Endothelial cell of umbilical vein (primary cell): ENCODE data around the gene ARL17A. TPM values are rescaled to one million over a fixed set of nuclear protein-coding genes. Genes with fewer than 3 reads are reported as not detected.
"Not testable (repeated sequence)": the region's sequence is repeated elsewhere in the genome, so short reads cannot be mapped to it uniquely, and the experiment has no call there.

Source experiments
- BruUV-seq: library from RNA; stranded (reverse); fragments of 400-500 nt; replicated peaks from 2 replicates; lab custom pipeline; 2021; lab: Mats Ljungman, UMichigan
- CTCF ChIA-PET: fragments of 300-600, 350-600 bp; sonication (Branson Sonifier 250); formaldehyde crosslinking; loops from one replicate; lab custom pipeline; 2021; ENCODE audit warnings: antibody characterized with exemption, inconsistent platforms; lab: Charles Lee
- POLR2A ChIA-PET: fragments of 300-600, 350-600 bp; sonication (Branson Sonifier 250); formaldehyde crosslinking; loops from one replicate; lab custom pipeline; 2021; ENCODE audit warnings: antibody characterized with exemption, inconsistent platforms; lab: Charles Lee
- DNase-seq: peaks from one replicate; pipeline ENCODE4 v3.0.0-alpha.2; 2011; ENCODE audit warnings: low read depth, low spot score
- FAIRE-seq: peaks from 2 replicates; lab custom pipeline; 2011; peaks lifted over from hg19 to GRCh38; lab: Jason Lieb, UNC
- H2AFZ ChIP-seq: 2 replicates; pipeline ENCODE4 v1.6.0; 2012; ENCODE audit warnings: low read depth, low read length, control low read depth, inconsistent platforms
- H3K27ac ChIP-seq: 2 replicates; pipeline ENCODE4 v1.5.1; 2011; ENCODE audit warnings: low read depth, mild to moderate bottlenecking, control low read depth, low read length, moderate library complexity; ENCODE audit not compliant: insufficient read depth
- H3K27me3 ChIP-seq, 2 experiments: 2 replicates each; pipeline versions ENCODE4 v1.6.0 to v1.6.1; 2011; ENCODE audit warnings: low read length in 2 of 2, mixed read lengths in 1 of 2; ENCODE audit not compliant: control insufficient read depth in 2 of 2, insufficient read depth in 2 of 2
- H3K36me3 ChIP-seq, 2 experiments: 2 replicates in 1 of 2; 3 replicates in 1 of 2; pipeline ENCODE4 v1.5.1; 2011; ENCODE audit warnings: low read length in 2 of 2, mild to moderate bottlenecking in 1 of 2, moderate library complexity in 1 of 2; ENCODE audit not compliant: control insufficient read depth in 2 of 2, insufficient read depth in 2 of 2; ENCODE audit errors: extremely low read depth in 1 of 2
- H3K4me1 ChIP-seq: 3 replicates; pipeline ENCODE4 v1.5.1; 2011; ENCODE audit warnings: mild to moderate bottlenecking, low read length; ENCODE audit not compliant: control insufficient read depth, insufficient read depth; ENCODE audit errors: extremely low read depth
- H3K4me2 ChIP-seq: 2 replicates; pipeline ENCODE4 v1.6.1; 2011; ENCODE audit warnings: low read length, control low read depth, mixed read lengths; ENCODE audit not compliant: insufficient read depth
- H3K4me3 ChIP-seq, 3 experiments: fragments of 200-600 bp in 1 of 3; sonication (generic), shearing (Covaris generic) in 1 of 3; replicated peaks in 1 of 3; 2 replicates each; pipeline ENCODE4 v1.5.1; 2011 to 2016; ENCODE audit warnings: control low read depth in 3 of 3, low read length in 3 of 3, mild to moderate bottlenecking in 2 of 3, inconsistent platforms in 1 of 3, low read depth in 1 of 3, moderate library complexity in 1 of 3; ENCODE audit not compliant: insufficient read depth in 1 of 3
- H3K79me2 ChIP-seq: 2 replicates; pipeline ENCODE4 v1.6.0; 2012; ENCODE audit warnings: low read length, inconsistent platforms; ENCODE audit not compliant: control insufficient read depth, insufficient read depth
- H3K9ac ChIP-seq: replicated peaks from 2 replicates; pipeline ENCODE3; 2011; ENCODE audit warnings: low read length, control low read depth; ENCODE audit not compliant: insufficient read depth; ENCODE audit errors: extremely low read depth
- H3K9me1 ChIP-seq: replicated peaks from 3 replicates; pipeline ENCODE4 v1.6.0; 2011; ENCODE audit warnings: mild to moderate bottlenecking, low read length; ENCODE audit not compliant: control insufficient read depth, insufficient read depth; ENCODE audit errors: extremely low read depth
- H3K9me3 ChIP-seq: replicated peaks from 2 replicates; pipeline ENCODE4 v1.5.1; 2012; ENCODE audit warnings: low read length, inconsistent platforms; ENCODE audit not compliant: control insufficient read depth, insufficient read depth
- H4K20me1 ChIP-seq: replicated peaks from 2 replicates; pipeline ENCODE3; 2011; ENCODE audit warnings: mild to moderate bottlenecking, low read length; ENCODE audit not compliant: control insufficient read depth, insufficient read depth; ENCODE audit errors: extremely low read depth
- dilution Hi-C: fragments of 300-500 bp; cut with MboI; formaldehyde crosslinking; loops from one replicate; pipeline ENCODE4 v1.15.0; 2019; ENCODE audit warnings: low sequenced_read_pairs; ENCODE audit not compliant: extremely low pct_ligation_motif_present
- intact Hi-C: fragments of 100-400 bp; cut with micrococcal nuclease; formaldehyde crosslinking; loops from one replicate; pipeline ENCODE4 v1.10.0; 2022
- polyA plus RNA-seq, 4 experiments: library from polyadenylated mRNA; depleted of rRNA in 3 of 4; stranded (reverse) in 3 of 4; unstranded in 1 of 4; fragments of >200 nt; gene quantifications; 2 replicates each; pipeline versions ENCODE4 v1.2.1 to v1.2.3, GENCODE V29; 2011 to 2012; ENCODE audit warnings: missing spikeins in 1 of 4
- total RNA-seq: library from RNA; stranded (reverse); gene quantifications from 2 replicates; pipeline ENCODE4 v1.2.3, GENCODE V29; 2021

Gene ARL17A
- total and polyA plus RNA-seq, 2 donors (not counting 3 experiments of a cell fraction or from before 2014, with no cell fraction given) = 9.5 to 10.0 TPM

DNA sequence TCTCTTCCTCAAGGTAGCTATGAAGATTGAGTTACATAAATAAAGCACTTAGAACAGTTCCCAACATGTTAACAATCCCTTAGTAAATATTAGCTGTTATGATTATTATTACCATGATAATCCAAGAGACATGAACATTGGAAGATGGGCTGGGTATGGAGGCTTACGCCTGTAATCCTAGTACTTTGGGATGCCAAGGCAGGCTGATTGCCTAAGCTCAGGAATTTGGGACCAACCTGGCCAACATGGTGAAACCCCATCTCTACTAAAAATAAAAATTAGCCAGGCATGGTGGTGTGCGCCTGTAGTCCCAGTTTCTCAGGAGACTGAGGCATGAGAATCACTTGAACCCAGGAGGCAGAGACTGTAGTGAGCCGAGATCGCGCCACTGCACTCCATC lies 45.2 kb upstream of the ARL17A start:
- H3K27ac ChIP-seq, H3K4me2 ChIP-seq, H3K79me2 ChIP-seq, H3K36me3 ChIP-seq, H2AFZ ChIP-seq, H3K4me1 ChIP-seq, CTCF ChIA-PET, FAIRE-seq, dilution Hi-C loops, H3K9ac ChIP-seq, H4K20me1 ChIP-seq, H3K27me3 ChIP-seq, H3K9me1 ChIP-seq, BruUV-seq, POLR2A ChIA-PET, intact Hi-C loops, H3K9me3 ChIP-seq, H3K4me3 ChIP-seq, DNase-seq: not testable (repeated sequence)

DNA sequence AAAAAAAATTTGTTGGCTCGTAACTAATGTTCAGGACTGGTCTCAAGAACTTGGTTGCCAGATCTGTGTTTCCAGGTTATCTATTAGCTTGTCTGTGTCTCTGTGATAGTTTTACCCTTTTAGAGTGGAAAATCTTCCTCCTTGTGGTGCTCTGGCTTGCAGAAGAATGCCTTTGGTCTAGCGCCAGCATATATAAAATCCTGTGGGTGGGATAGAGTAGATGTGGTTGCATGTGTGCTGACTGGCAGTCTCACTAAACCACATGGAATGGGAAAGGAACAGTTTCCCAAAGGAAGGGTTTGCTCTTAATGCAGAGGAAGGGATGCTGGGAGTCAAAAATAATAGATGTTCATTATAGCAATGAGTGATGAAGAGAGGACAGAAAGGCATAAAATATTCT lies 44.3 kb upstream of the ARL17A start:
- H4K20me1 ChIP-seq, DNase-seq, H3K4me1 ChIP-seq, POLR2A ChIA-PET, FAIRE-seq, H3K4me3 ChIP-seq, H3K27me3 ChIP-seq, intact Hi-C loops, H3K9me1 ChIP-seq, BruUV-seq, CTCF ChIA-PET, H2AFZ ChIP-seq, H3K9me3 ChIP-seq, H3K4me2 ChIP-seq, dilution Hi-C loops, H3K27ac ChIP-seq, H3K36me3 ChIP-seq, H3K9ac ChIP-seq, H3K79me2 ChIP-seq: not testable (repeated sequence)

DNA sequence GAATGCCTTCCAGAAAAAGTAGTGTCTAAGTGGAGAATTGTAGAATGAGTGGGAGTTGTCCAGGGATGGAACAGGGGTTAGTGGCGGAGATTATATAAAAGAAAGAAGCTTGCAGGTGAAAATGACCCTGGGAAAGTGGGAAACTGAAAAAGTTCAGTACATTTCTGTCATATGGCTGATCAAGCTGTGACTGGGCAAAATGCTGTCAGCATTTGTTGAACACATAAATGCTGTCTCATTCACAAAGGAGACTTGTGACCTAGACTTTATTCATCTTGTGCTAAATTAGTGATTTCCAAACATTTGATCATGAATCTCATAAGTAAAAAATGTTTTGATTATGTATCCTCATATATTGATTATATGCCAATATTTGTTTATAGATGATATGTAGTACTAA lies 39.5 kb upstream of the ARL17A start:
- H3K9me1 ChIP-seq, H3K4me1 ChIP-seq, CTCF ChIA-PET, H2AFZ ChIP-seq, H3K9ac ChIP-seq, POLR2A ChIA-PET, H3K4me2 ChIP-seq, dilution Hi-C loops, FAIRE-seq, intact Hi-C loops, DNase-seq, H4K20me1 ChIP-seq, H3K4me3 ChIP-seq, BruUV-seq, H3K27me3 ChIP-seq, H3K36me3 ChIP-seq, H3K79me2 ChIP-seq, H3K27ac ChIP-seq, H3K9me3 ChIP-seq: not testable (repeated sequence)

DNA sequence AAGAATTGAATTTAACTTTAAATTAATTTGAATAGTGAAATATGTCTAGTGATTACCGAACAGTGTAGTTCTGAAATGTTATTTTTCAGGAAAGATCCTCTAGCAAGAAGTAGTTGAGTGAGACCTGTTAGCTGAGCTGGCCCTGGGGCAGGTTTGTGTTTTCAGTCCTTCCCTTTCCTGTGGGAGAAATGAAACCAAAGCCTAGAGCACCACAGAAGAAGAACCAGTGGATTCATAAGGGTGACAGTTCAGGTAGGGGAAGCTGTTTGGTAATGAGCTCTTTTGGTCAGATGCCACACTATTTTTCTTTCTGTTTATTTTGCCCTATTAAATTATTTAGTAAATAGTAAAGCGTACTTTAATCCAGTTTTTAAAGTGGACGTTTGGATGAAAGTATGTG lies 37.6 kb upstream of the ARL17A start:
- H3K9me1 ChIP-seq, H3K9me3 ChIP-seq, CTCF ChIA-PET, BruUV-seq, H3K79me2 ChIP-seq, H3K4me3 ChIP-seq, H3K9ac ChIP-seq, H3K4me2 ChIP-seq, FAIRE-seq, H3K4me1 ChIP-seq, dilution Hi-C loops, DNase-seq, H3K36me3 ChIP-seq, H3K27me3 ChIP-seq, H2AFZ ChIP-seq, intact Hi-C loops, H3K27ac ChIP-seq, H4K20me1 ChIP-seq, POLR2A ChIA-PET: not testable (repeated sequence)
